Measurements from ENCODE around the gene AHRR. TPM values are rescaled to one million over a fixed set of nuclear protein-coding genes. Genes with fewer than 3 reads are reported as not detected.
"Not testable (repeated sequence)": the region's sequence is repeated elsewhere in the genome, so short reads cannot be mapped to it uniquely, and the experiment has no call there.

The AHRR gene
- total RNA-seq, 1 experiment from 2014 or later, result 2.2 TPM

GRCh38 chr5:274346-274745 lies 47.2 kb upstream of the AHRR start:
- H3K27me3 ChIP-seq (ENCODE audit: insufficient read depth, low read length); H3K56ac ChIP-seq (ENCODE audit: insufficient read length, low read depth, low read length); H2BK20ac ChIP-seq (ENCODE audit: low read depth, low read length, poor library complexity, severe bottlenecking); H3K27me3 Mint-ChIP-seq (ENCODE audit: low read depth); H2AK5ac ChIP-seq (ENCODE audit: insufficient read length, low read length); H4K8ac ChIP-seq (replicated peaks; ENCODE audit: insufficient read length, low read depth, low read length); H3K4me2 ChIP-seq (ENCODE audit: insufficient read depth, insufficient read length, low read length); H4K91ac ChIP-seq (ENCODE audit: insufficient read length, low read depth, low read length); H3K14ac ChIP-seq (ENCODE audit: insufficient read depth, low read length); H2AFZ ChIP-seq (ENCODE audit: low read length); H3K9me3 Mint-ChIP-seq; H2BK120ac ChIP-seq (ENCODE audit: low read depth, low read length, poor library complexity, severe bottlenecking); H3K4ac ChIP-seq (ENCODE audit: low read depth, low read length); H2BK5ac ChIP-seq (ENCODE audit: insufficient read length, low read length); H3K4me1 ChIP-seq (ENCODE audit: insufficient read depth, low read length); H3K18ac ChIP-seq (ENCODE audit: insufficient read length, low read depth, low read length); H3K9me3 ChIP-seq (ENCODE audit: control insufficient read depth, low read depth, low read length); H4K5ac ChIP-seq (ENCODE audit: insufficient read length, low read depth, low read length); H3K4me3 Mint-ChIP-seq; H3K27ac ChIP-seq (ENCODE audit: insufficient read length, low read depth, low read length); H2BK15ac ChIP-seq (ENCODE audit: low read depth, low read length); H3K23me2 ChIP-seq (ENCODE audit: insufficient read length, low read depth, low read length, poor library complexity, severe bottlenecking); H4K20me1 ChIP-seq (ENCODE audit: control insufficient read depth, insufficient read depth, insufficient read length); H3K9ac ChIP-seq (ENCODE audit: extremely low read depth, insufficient read length, low read length); H3K79me2 ChIP-seq (ENCODE audit: insufficient read depth, low read length); DNase-seq; H3K79me1 ChIP-seq (ENCODE audit: insufficient read depth, low read depth, low read length, poor library complexity, severe bottlenecking); H3K23ac ChIP-seq (ENCODE audit: insufficient read length, low read depth, low read length); H3K27ac Mint-ChIP-seq; H2BK12ac ChIP-seq (ENCODE audit: insufficient read length, low read depth, low read length); H3T11ph ChIP-seq (ENCODE audit: low read length): not testable (repeated sequence)
- peaks cover 22 to 43% (median 42%) of the 10 kb centered on the region in 3 experiments for H3K36me3 Mint-ChIP-seq (ENCODE audit: insufficient read depth in 1 of 3, low read depth in 3 of 3)
- no CpG with 5 or more reads among the region's 7 CpGs for WGBS (ENCODE audit: extremely low coverage, insufficient read length, low lambda C conversion rate)
- peaks cover 11 to 20% of the 10 kb centered on the region in 2 experiments for H3K4me1 Mint-ChIP-seq
